Gastroesophageal sphincter (tissue), 4 donors: Measurements from ENCODE around the gene IPO4. TPM values are rescaled to one million over a fixed set of nuclear protein-coding genes. Genes with fewer than 3 reads are reported as not detected.

Source experiments
- ATAC-seq: fragments of 150-250 bp; one replicate; pipeline ENCODE4 v1.9.1; 2016; ENCODE audit warnings: mild to moderate bottlenecking, moderate library complexity
- H3K27ac ChIP-seq, 4 donors: fragments of 200-600 bp; sonication (generic) in 3 of 4; 1 replicate in 3 of 4; 2 replicates in 1 of 4; pipeline ENCODE4 v1.5.1; 2016 to 2019
- H3K27me3 ChIP-seq: fragments of 200-600 bp; sonication (generic); one replicate; pipeline ENCODE4 v1.5.1; 2019
- H3K36me3 ChIP-seq, 2 donors: fragments of 200-600 bp; sonication (generic); one replicate each; pipeline ENCODE4 v1.5.1; 2019; ENCODE audit warnings: control low read depth in 1 of 2
- H3K4me1 ChIP-seq, 3 donors: fragments of 200-600 bp; sonication (generic); 1 replicate in 2 of 3; 2 replicates in 1 of 3; pipeline ENCODE4 v1.5.1; 2016 to 2019; ENCODE audit warnings: control low read depth in 2 of 3
- H3K4me3 ChIP-seq, 2 donors: fragments of 200-600 bp; sonication (generic); one replicate each; pipeline ENCODE4 v1.5.1; 2019; ENCODE audit warnings: mild to moderate bottlenecking in 1 of 2, moderate library complexity in 1 of 2
- H3K9me3 ChIP-seq, 3 donors: fragments of 200-600 bp; sonication (generic); one replicate each; pipeline ENCODE4 v1.5.1; 2017 to 2019; ENCODE audit warnings: control low read depth in 2 of 3
- CTCF ChIP-seq, 4 experiments: fragments of 200-600 bp in 2 of 4; fragments of 450-650 bp in 2 of 4; sonication (generic) in 1 of 4; IDR thresholded peaks; one replicate each; pipeline ENCODE4 v1.5.1; 2017 to 2019; ENCODE audit warnings: antibody characterized with exemption in 4 of 4, mild to moderate bottlenecking in 2 of 4, moderate library complexity in 2 of 4
- EP300 ChIP-seq: sonication (generic); formaldehyde crosslinking; IDR thresholded peaks from one replicate; pipeline ENCODE4 v1.6.1; 2017; ENCODE audit warnings: antibody characterized with exemption, mild to moderate bottlenecking
- POLR2A ChIP-seq, 2 donors: fragments of 450-650 bp; IDR thresholded peaks; one replicate each; pipeline ENCODE4 v1.6.1; 2017; ENCODE audit warnings: antibody characterized with exemption in 2 of 2, mild to moderate bottlenecking in 2 of 2, moderate library complexity in 1 of 2
- POLR2AphosphoS5 ChIP-seq: sonication (generic); formaldehyde crosslinking; IDR thresholded peaks from one replicate; pipeline ENCODE4 v1.6.1; 2017; ENCODE audit warnings: antibody characterized with exemption
- WGBS, 2 donors: methylation state at CpG; one replicate each; pipeline ENCODE4 v1.1.5; 2018; ENCODE audit warnings: low coverage in 1 of 2; 5-methylcytosine and 5-hydroxymethylcytosine counted together
- total RNA-seq, 4 donors: library from RNA; depleted of rRNA; stranded (reverse); fragments of >200 nt; gene quantifications; one replicate each; pipeline ENCODE4 v1.1.0, GENCODE V29; 2016

IPO4 gene
- total RNA-seq, 4 donors from 2014 or later = 16.8 to 31.6 (median 27.0) TPM

GRCh38 chr14:24198814-24199524, 10.4 kb upstream of the IPO4 start:
- 75 to 89% methylated on average over 4 to 6 of the region's 7 CpGs for WGBS, 2 donors

GRCh38 chr14:24197056-24197450, 8.4 kb upstream of the IPO4 start:
- H3K4me1 ChIP-seq = peaks cover 4 to 49% (median 16%) of the 10 kb centered on the region in 3 donors
- no peak overlapping the region for H3K4me3 ChIP-seq
- no peak for ATAC-seq
- no peaks in the 10 kb centered on the region for H3K27me3 ChIP-seq
- 83 to 95% methylated on average over 1 to 2 of the region's 2 CpGs for WGBS, 2 donors
- H3K36me3 ChIP-seq = peaks cover 0 to 50% of the 10 kb centered on the region in 2 donors
- no peak overlapping the region for H3K27ac ChIP-seq
- no peaks in the 10 kb centered on the region for H3K9me3 ChIP-seq
- no peak for TF ChIP-seq POLR2A (IDR thresholded peaks at IDR 0.05)
- no peak for TF ChIP-seq CTCF (IDR thresholded peaks at IDR 0.05)
- TF ChIP-seq POLR2AphosphoS5 = no peak
- no peak for TF ChIP-seq EP300

More at GRCh38 chr14:24198814-24199524, 10.4 kb upstream of the IPO4 start:
- H3K36me3 ChIP-seq = peaks cover 0 to 48% of the 10 kb centered on the region in 2 donors
- ATAC-seq = no peak
- H3K27me3 ChIP-seq = no peaks in the 10 kb centered on the region
- TF ChIP-seq POLR2A (IDR thresholded peaks at IDR 0.05) (no peak), EP300 (no peak), CTCF (IDR thresholded peaks at IDR 0.05) (no peak)
- no peaks in the 10 kb centered on the region for H3K9me3 ChIP-seq
- peaks cover 4 to 42% (median 16%) of the 10 kb centered on the region in 3 donors for H3K4me1 ChIP-seq
- no peak overlapping the region for H3K27ac ChIP-seq
- H3K4me3 ChIP-seq = no peak overlapping the region

- Histone ChIP-seq H3K9me3 (no peaks in the 10 kb centered on the region), H3K4me3 (peak overlapping the region; percentile 82 to 83), H3K27ac (peak overlapping the region; percentile 85 to 99 (median 96)), H3K27me3 (no peaks in the 10 kb centered on the region), H3K4me1 (peaks cover 4 to 51% (median 16%) of the 10 kb centered on the region in 3 donors), H3K36me3 (peaks cover 0 to 50% of the 10 kb centered on the region in 2 donors)
- TF ChIP-seq CTCF (IDR thresholded peaks at IDR 0.05) (no peak), POLR2AphosphoS5 (no peak), EP300 (no peak), POLR2A (IDR thresholded peaks at IDR 0.05) (no peak)
- peak; percentile 9 for ATAC-seq
- 16 to 36% methylated on average over 10 to 16 of the region's 33 CpGs for WGBS, 2 donors
Observed at GRCh38 chr14:24196071-24197055, 7.7 kb upstream of the IPO4 start.

- Histone ChIP-seq H3K36me3 (peaks cover 0 to 50% of the 10 kb centered on the region in 2 donors), H3K4me1 (peaks cover 4 to 51% (median 16%) of the 10 kb centered on the region in 3 donors), H3K27me3 (no peaks in the 10 kb centered on the region), H3K9me3 (no peaks in the 10 kb centered on the region), H3K4me3 (peak within 1 kb of the TSS; percentile 82 to 83), H3K27ac (peak within 1 kb of the TSS; percentile 85 to 99 (median 96))
- WGBS, 2 donors = 0% methylated on average over 4 of the region's 89 CpGs; no CpG with 5 or more reads in 1 of the 2 donors
- TF ChIP-seq CTCF (IDR thresholded peaks at IDR 0.05) (no peak), EP300 (no peak), POLR2A (IDR thresholded peaks at IDR 0.05) (peak; percentile 37 to 62), POLR2AphosphoS5 (peak; percentile 90)
- ATAC-seq = peak; percentile 96
Observed at GRCh38 chr14:24195186-24196070, 6.8 kb upstream of the IPO4 start, which contains the start of gene TM9SF1. TM9SF1 (minus strand) TSS chr14:24195441; CDS start chr14:24195019, 422 bp downstream.
